Endothelial cell of umbilical vein (primary cell): ENCODE data around the gene TM2D1. TPM values are rescaled to one million over a fixed set of nuclear protein-coding genes. Genes with fewer than 3 reads are reported as not detected.

Source experiments
- BruUV-seq: library from RNA; stranded (reverse); fragments of 400-500 nt; replicated peaks from 2 replicates; lab custom pipeline; 2021; lab: Mats Ljungman, UMichigan
- CTCF ChIA-PET: fragments of 300-600, 350-600 bp; sonication (Branson Sonifier 250); formaldehyde crosslinking; loops from one replicate; lab custom pipeline; 2021; ENCODE audit warnings: antibody characterized with exemption, inconsistent platforms; lab: Charles Lee
- POLR2A ChIA-PET: fragments of 300-600, 350-600 bp; sonication (Branson Sonifier 250); formaldehyde crosslinking; loops from one replicate; lab custom pipeline; 2021; ENCODE audit warnings: antibody characterized with exemption, inconsistent platforms; lab: Charles Lee
- DNase-seq: peaks from one replicate; pipeline ENCODE4 v3.0.0-alpha.2; 2011; ENCODE audit warnings: low read depth, low spot score
- FAIRE-seq: peaks from 2 replicates; lab custom pipeline; 2011; peaks lifted over from hg19 to GRCh38; lab: Jason Lieb, UNC
- H2AFZ ChIP-seq: 2 replicates; pipeline ENCODE4 v1.6.0; 2012; ENCODE audit warnings: low read depth, low read length, control low read depth, inconsistent platforms
- H3K27ac ChIP-seq: 2 replicates; pipeline ENCODE4 v1.5.1; 2011; ENCODE audit warnings: low read depth, mild to moderate bottlenecking, control low read depth, low read length, moderate library complexity; ENCODE audit not compliant: insufficient read depth
- H3K27me3 ChIP-seq, 2 experiments: 2 replicates each; pipeline versions ENCODE4 v1.6.0 to v1.6.1; 2011; ENCODE audit warnings: low read length in 2 of 2, mixed read lengths in 1 of 2; ENCODE audit not compliant: control insufficient read depth in 2 of 2, insufficient read depth in 2 of 2
- H3K36me3 ChIP-seq, 2 experiments: 2 replicates in 1 of 2; 3 replicates in 1 of 2; pipeline ENCODE4 v1.5.1; 2011; ENCODE audit warnings: low read length in 2 of 2, mild to moderate bottlenecking in 1 of 2, moderate library complexity in 1 of 2; ENCODE audit not compliant: control insufficient read depth in 2 of 2, insufficient read depth in 2 of 2; ENCODE audit errors: extremely low read depth in 1 of 2
- H3K4me1 ChIP-seq: 3 replicates; pipeline ENCODE4 v1.5.1; 2011; ENCODE audit warnings: mild to moderate bottlenecking, low read length; ENCODE audit not compliant: control insufficient read depth, insufficient read depth; ENCODE audit errors: extremely low read depth
- H3K4me2 ChIP-seq: 2 replicates; pipeline ENCODE4 v1.6.1; 2011; ENCODE audit warnings: low read length, control low read depth, mixed read lengths; ENCODE audit not compliant: insufficient read depth
- H3K4me3 ChIP-seq, 3 experiments: fragments of 200-600 bp in 1 of 3; sonication (generic), shearing (Covaris generic) in 1 of 3; replicated peaks in 1 of 3; 2 replicates each; pipeline ENCODE4 v1.5.1; 2011 to 2016; ENCODE audit warnings: control low read depth in 3 of 3, low read length in 3 of 3, mild to moderate bottlenecking in 2 of 3, inconsistent platforms in 1 of 3, low read depth in 1 of 3, moderate library complexity in 1 of 3; ENCODE audit not compliant: insufficient read depth in 1 of 3
- H3K79me2 ChIP-seq: 2 replicates; pipeline ENCODE4 v1.6.0; 2012; ENCODE audit warnings: low read length, inconsistent platforms; ENCODE audit not compliant: control insufficient read depth, insufficient read depth
- H3K9ac ChIP-seq: replicated peaks from 2 replicates; pipeline ENCODE3; 2011; ENCODE audit warnings: low read length, control low read depth; ENCODE audit not compliant: insufficient read depth; ENCODE audit errors: extremely low read depth
- H3K9me1 ChIP-seq: replicated peaks from 3 replicates; pipeline ENCODE4 v1.6.0; 2011; ENCODE audit warnings: mild to moderate bottlenecking, low read length; ENCODE audit not compliant: control insufficient read depth, insufficient read depth; ENCODE audit errors: extremely low read depth
- H3K9me3 ChIP-seq: replicated peaks from 2 replicates; pipeline ENCODE4 v1.5.1; 2012; ENCODE audit warnings: low read length, inconsistent platforms; ENCODE audit not compliant: control insufficient read depth, insufficient read depth
- H4K20me1 ChIP-seq: replicated peaks from 2 replicates; pipeline ENCODE3; 2011; ENCODE audit warnings: mild to moderate bottlenecking, low read length; ENCODE audit not compliant: control insufficient read depth, insufficient read depth; ENCODE audit errors: extremely low read depth
- EZH2 ChIP-seq: IDR thresholded peaks from 2 replicates; pipeline ENCODE4 v1.6.1; 2012; ENCODE audit warnings: borderline replicate concordance, low read depth, mild to moderate bottlenecking, moderate library complexity, low read length, inconsistent platforms; ENCODE audit not compliant: severe bottlenecking
- FOS ChIP-seq: IDR thresholded peaks from 2 replicates; pipeline ENCODE4 v1.6.1; 2011; ENCODE audit warnings: mild to moderate bottlenecking, low read length, moderate library complexity, borderline replicate concordance; ENCODE audit not compliant: insufficient read depth
- JUN ChIP-seq: IDR thresholded peaks from 2 replicates; pipeline ENCODE4 v1.6.1; 2011; ENCODE audit warnings: borderline replicate concordance, low read depth; ENCODE audit not compliant: insufficient read length, insufficient read depth
- POLR2AphosphoS5 ChIP-seq: IDR thresholded peaks from 2 replicates; pipeline ENCODE4 v1.6.1; 2012; ENCODE audit warnings: low read depth, mild to moderate bottlenecking, control low read depth, low read length, moderate library complexity; ENCODE audit not compliant: insufficient read depth
- dilution Hi-C: fragments of 300-500 bp; cut with MboI; formaldehyde crosslinking; loops from one replicate; pipeline ENCODE4 v1.15.0; 2019; ENCODE audit warnings: low sequenced_read_pairs; ENCODE audit not compliant: extremely low pct_ligation_motif_present
- intact Hi-C: fragments of 100-400 bp; cut with micrococcal nuclease; formaldehyde crosslinking; loops from one replicate; pipeline ENCODE4 v1.10.0; 2022
- polyA plus RNA-seq, 4 experiments: library from polyadenylated mRNA; depleted of rRNA in 3 of 4; stranded (reverse) in 3 of 4; unstranded in 1 of 4; fragments of >200 nt; gene quantifications; 2 replicates each; pipeline versions ENCODE4 v1.2.1 to v1.2.3, GENCODE V29; 2011 to 2012; ENCODE audit warnings: missing spikeins in 1 of 4
- total RNA-seq: library from RNA; stranded (reverse); gene quantifications from 2 replicates; pipeline ENCODE4 v1.2.3, GENCODE V29; 2021

TM2D1 gene
- total and polyA plus RNA-seq, 2 donors (not counting 3 experiments of a cell fraction or from before 2014, with no cell fraction given), result 37.5 to 50.0 TPM

DNA sequence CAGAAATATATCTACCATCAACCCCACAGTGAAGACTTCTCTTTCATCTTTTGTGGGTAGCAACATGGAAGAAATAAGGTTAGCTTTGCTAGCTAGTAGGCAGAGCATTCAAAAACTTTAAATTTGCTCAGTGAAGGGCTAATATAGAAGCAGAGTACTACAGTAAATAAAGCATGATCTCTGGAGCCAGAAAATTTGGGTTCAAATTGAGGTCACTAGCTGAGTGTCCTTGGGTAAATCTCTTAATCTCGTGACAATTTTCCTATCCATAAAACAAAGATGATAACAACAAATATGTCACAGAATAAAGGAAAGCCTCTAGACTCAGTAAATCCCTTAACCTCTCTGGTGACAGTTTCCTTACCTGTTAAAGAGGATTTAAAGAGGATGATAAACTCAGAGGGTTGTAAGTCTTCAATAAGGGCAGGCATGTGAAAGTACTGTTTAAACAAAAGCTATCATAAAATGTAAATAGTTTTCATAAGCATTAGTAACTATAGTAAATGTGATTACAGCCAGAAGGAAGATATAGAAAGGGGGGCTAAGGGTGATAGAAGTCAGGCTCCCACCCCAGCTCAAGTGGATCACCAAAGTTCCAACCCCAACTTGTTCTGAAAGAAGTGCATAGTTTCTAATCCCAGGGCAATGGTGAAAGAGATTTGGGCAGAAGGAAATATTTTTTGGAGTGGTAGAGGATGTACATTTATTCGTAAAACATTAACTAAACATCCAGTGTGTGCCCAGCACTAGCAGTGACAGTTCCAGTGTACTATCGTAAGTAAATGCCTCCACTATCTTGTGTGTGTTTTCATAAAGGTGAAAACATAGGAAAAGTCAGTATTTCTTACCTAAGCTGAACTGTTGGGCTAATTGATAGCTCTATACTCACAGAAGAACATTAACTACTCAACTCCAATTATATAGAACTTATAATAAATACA lies 24.8 kb downstream of the TM2D1 start:
- H4K20me1 ChIP-seq, result no peaks in the 10 kb centered on the region
- H3K9me1 ChIP-seq, result no peaks in the 10 kb centered on the region
- H3K9me3 ChIP-seq, result no peaks in the 10 kb centered on the region
- no peak overlapping the region for H3K4me2 ChIP-seq
- CTCF ChIA-PET, result interaction anchor here (0.6 to 0.7 kb wide), 2 partner anchors 135 to 151 kb away, joined by 3 to 4 read pairs; no protein-coding TSS in a partner anchor
- BruUV-seq, result no TSS peak
- H3K27me3 ChIP-seq, result no peaks in the 10 kb centered on the region
- intact Hi-C loops, result no loop called here
- no peak for DNase-seq
- H3K27ac ChIP-seq, result no peak overlapping the region
- TF ChIP-seq POLR2AphosphoS5 (no peak), EZH2 (no peak)
- dilution Hi-C loops, result no loop called here
- no peak overlapping the region for H3K4me3 ChIP-seq
- no peaks in the 10 kb centered on the region for H3K79me2 ChIP-seq
- POLR2A ChIA-PET, result no interaction called here
- no peaks in the 10 kb centered on the region for H3K4me1 ChIP-seq
- no peak overlapping the region for H2AFZ ChIP-seq
- FAIRE-seq, result no peak
- peaks cover 3 to 12% of the 10 kb centered on the region in 2 experiments for H3K36me3 ChIP-seq
- H3K9ac ChIP-seq, result no peak overlapping the region

DNA sequence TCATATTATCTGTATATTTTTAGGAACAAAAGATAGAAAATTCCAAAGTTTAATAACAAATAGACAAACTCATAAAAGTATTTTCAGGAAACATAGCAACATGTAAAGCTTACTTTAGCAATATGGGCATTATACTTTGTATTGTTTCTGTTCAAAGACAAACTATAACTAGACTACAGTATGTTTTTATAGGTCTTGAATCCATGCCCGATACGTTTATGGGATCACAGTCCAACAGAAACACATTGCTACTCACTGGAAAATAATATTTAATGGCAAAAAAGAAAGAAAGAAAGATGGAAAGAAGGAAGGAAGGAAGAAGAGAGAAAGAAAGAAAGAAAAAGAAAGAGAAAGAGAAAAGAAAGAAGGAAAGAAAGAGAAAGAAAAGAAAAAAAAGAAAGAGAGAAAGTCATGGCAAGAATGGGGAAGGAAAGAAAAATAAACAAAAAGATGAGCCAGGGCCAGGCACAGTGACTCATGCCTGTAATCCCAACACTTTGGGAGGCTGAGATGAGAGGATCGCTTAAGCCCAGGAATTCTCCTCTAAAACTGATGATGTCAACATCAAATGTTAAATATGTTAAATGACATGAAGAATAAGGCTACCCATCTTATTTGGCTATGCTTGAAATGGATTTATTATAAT lies 32.7 kb downstream of the TM2D1 start:
- Histone ChIP-seq H2AFZ (no peak overlapping the region), H3K4me2 (no peak overlapping the region), H4K20me1 (no peaks in the 10 kb centered on the region), H3K4me1 (no peaks in the 10 kb centered on the region), H3K9me3 (no peaks in the 10 kb centered on the region), H3K4me3 (no peak overlapping the region), H3K9me1 (no peaks in the 10 kb centered on the region), H3K9ac (no peak overlapping the region), H3K27ac (no peak overlapping the region), H3K27me3 (no peaks in the 10 kb centered on the region), H3K36me3 (peaks cover 2 to 3% of the 10 kb centered on the region in 2 experiments), H3K79me2 (no peaks in the 10 kb centered on the region)
- DNase-seq (peak; percentile 16), FAIRE-seq (peak; percentile 46)
- no TSS peak for BruUV-seq
- no peak for TF ChIP-seq JUN
- no peak for TF ChIP-seq EZH2
- peak; percentile 41 for TF ChIP-seq FOS
- dilution Hi-C loops, result no loop called here
- ChIA-PET POLR2A (no interaction called here), CTCF (no interaction called here)
- intact Hi-C loops, result no loop called here
